Activated CD4-positive, alpha-beta memory T cell treated with anti-CD3 and anti-CD28 coated beads for 36 hours (primary cell): ENCODE results near the gene HNRNPCL2. TPM values are rescaled to one million over a fixed set of nuclear protein-coding genes. Genes with fewer than 3 reads are reported as not detected.
"Not testable (repeated sequence)": the region's sequence is repeated elsewhere in the genome, so short reads cannot be mapped to it uniquely, and the experiment has no call there.

Source experiments
- CTCF ChIA-PET: fragments of 350-600 bp; sonication (Branson Sonifier 250); formaldehyde crosslinking; loops from one replicate; lab custom pipeline; 2021; ENCODE audit warnings: antibody characterized with exemption, inconsistent platforms; lab: Charles Lee
- POLR2A ChIA-PET: fragments of 350-600 bp; sonication (Branson Sonifier 250); formaldehyde crosslinking; loops from one replicate; lab custom pipeline; 2021; ENCODE audit warnings: antibody characterized with exemption; lab: Charles Lee
- DNase-seq: peaks from one replicate; pipeline ENCODE4 v3.0.0-alpha.2; 2020
- H3K27ac Mint-ChIP-seq: one replicate; pipeline ENCODE4 v1.8.0; 2021; ENCODE audit warnings: mixed read lengths
- H3K27me3 Mint-ChIP-seq: one replicate; pipeline ENCODE4 v1.8.0; 2021; ENCODE audit warnings: mixed read lengths
- H3K36me3 Mint-ChIP-seq: one replicate; pipeline ENCODE4 v1.8.0; 2021; ENCODE audit warnings: mixed read lengths
- H3K4me1 Mint-ChIP-seq: one replicate; pipeline ENCODE4 v1.8.0; 2021; ENCODE audit warnings: low read depth, mixed read lengths
- H3K4me3 Mint-ChIP-seq: one replicate; pipeline ENCODE4 v1.8.0; 2021; ENCODE audit warnings: mild to moderate bottlenecking, mixed read lengths
- H3K9me3 Mint-ChIP-seq: one replicate; pipeline ENCODE4 v1.8.0; 2021; ENCODE audit warnings: mixed read lengths
- intact Hi-C: fragments of 100-400 bp; cut with micrococcal nuclease; formaldehyde crosslinking; loops from one replicate; pipeline ENCODE4 v1.15.1; 2023
- total RNA-seq, 2 experiments: library from RNA; stranded (reverse); gene quantifications; one replicate each; pipeline ENCODE4 v1.2.3, GENCODE V29; 2021

HNRNPCL2 gene
- not detected for total RNA-seq

DNA sequence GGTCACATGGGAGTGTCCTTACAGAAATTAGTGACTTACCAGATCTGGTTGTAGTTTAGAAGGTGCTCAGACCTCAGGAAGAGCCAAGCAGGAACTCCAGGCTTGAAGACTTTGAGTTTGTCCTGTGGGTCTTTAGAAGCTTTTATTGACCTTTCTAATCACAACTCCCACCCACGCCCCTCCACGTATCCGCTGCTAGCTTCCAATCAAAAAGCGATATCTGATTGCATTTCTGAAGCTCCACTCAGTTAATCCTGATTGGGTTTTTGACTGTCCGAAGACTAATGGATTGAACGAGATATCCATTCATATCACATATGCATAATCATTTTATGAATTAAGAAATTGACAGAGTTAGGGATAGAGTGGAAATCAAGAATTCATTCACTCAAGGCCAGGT is at the start of gene HNRNPCL2:
HNRNPCL2 (minus strand) TSS at position 101 of the 400 bp plus-strand sequence. CDS start 454 bp downstream, outside the sequence.
- DNase-seq, H3K4me3 Mint-ChIP-seq, H3K36me3 Mint-ChIP-seq, H3K27ac Mint-ChIP-seq, H3K4me1 Mint-ChIP-seq, H3K9me3 Mint-ChIP-seq, H3K27me3 Mint-ChIP-seq, POLR2A ChIA-PET, intact Hi-C loops, CTCF ChIA-PET: not testable (repeated sequence)

DNA sequence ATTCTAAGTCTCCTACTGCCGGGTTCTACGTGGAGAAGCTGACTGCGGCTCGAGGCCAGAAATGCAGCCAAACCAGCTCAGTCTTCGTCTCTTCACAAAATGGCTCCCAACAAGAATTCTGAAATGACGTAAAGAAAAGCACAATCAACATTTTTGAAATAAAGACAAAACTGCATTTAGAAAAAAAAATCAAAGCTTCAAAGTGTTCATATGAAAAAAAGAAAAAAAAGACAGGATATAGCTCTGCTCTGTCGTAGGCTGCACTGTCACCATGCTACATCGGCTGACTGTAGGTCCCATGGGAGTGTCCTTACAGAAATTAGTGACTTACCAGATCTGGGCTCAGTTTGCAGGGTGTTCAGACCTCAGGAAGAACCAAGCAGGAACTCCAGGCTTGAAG is 48.9 kb upstream of the HNRNPCL2 start, which contains the start of gene HNRNPCL4:
HNRNPCL4 (minus strand) TSS at position 101 of the 400 bp plus-strand sequence. CDS start 164 bp downstream, outside the sequence.
- H3K27me3 Mint-ChIP-seq, CTCF ChIA-PET, H3K27ac Mint-ChIP-seq: not testable (repeated sequence)

DNA sequence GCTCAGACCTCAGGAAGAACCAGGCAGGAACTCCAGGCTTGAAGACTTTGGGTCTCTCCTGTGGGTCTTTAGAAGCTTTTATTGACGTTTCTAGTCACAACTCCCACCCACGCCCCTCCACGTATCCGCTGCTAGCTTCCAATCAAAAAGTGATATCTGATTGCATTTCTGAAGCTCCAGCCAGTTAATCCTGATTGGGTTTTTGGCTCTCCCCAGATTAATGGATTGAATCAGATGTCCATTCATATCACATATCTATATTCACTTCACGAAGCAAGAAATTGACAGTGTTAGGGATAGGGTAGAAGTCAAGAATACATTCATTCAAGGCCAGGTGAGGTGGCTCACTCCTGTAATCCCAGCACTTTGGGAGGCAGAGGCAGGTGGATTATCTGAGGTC is 39.3 kb upstream of the HNRNPCL2 start, which contains the start of gene PRAMEF26:
PRAMEF26 (minus strand) TSS at position 101 of the 400 bp plus-strand sequence. CDS start 2,914 bp downstream, outside the sequence.
- H3K36me3 Mint-ChIP-seq, H3K27me3 Mint-ChIP-seq, H3K4me3 Mint-ChIP-seq, POLR2A ChIA-PET, intact Hi-C loops, DNase-seq, H3K9me3 Mint-ChIP-seq, CTCF ChIA-PET, H3K27ac Mint-ChIP-seq, H3K4me1 Mint-ChIP-seq: not testable (repeated sequence)

More for the DNA sequence above, 48.9 kb upstream of the HNRNPCL2 start, which contains the start of gene HNRNPCL4:
- H3K4me1 Mint-ChIP-seq, H3K4me3 Mint-ChIP-seq, H3K36me3 Mint-ChIP-seq, DNase-seq, intact Hi-C loops, H3K9me3 Mint-ChIP-seq, POLR2A ChIA-PET: not testable (repeated sequence)

- H3K27ac Mint-ChIP-seq, H3K36me3 Mint-ChIP-seq, POLR2A ChIA-PET, H3K9me3 Mint-ChIP-seq, CTCF ChIA-PET, H3K4me1 Mint-ChIP-seq, DNase-seq, H3K4me3 Mint-ChIP-seq, intact Hi-C loops, H3K27me3 Mint-ChIP-seq: not testable (repeated sequence)
Observed at GRCh38 chr1:13070474-13070873, 46.2 kb downstream of the HNRNPCL2 start, which contains the start of gene PRAMEF25. Gene PRAMEF25, plus strand, starts transcription at chr1:13070774. Its CDS starts 2,920 bp downstream, at chr1:13073694.

Other genes with a start within 250 kb of the HNRNPCL2 start
- not detected for gene PRAMEF4, start 230.7 kb downstream of the HNRNPCL2 start, total RNA-seq
- not detected for gene PRAMEF10, start 218.6 kb downstream of the HNRNPCL2 start, total RNA-seq
- gene PRAMEF7, start 200.2 kb downstream of the HNRNPCL2 start, total RNA-seq = not detected
- gene PRAMEF6, start 169.3 kb downstream of the HNRNPCL2 start, total RNA-seq = not detected
- gene PRAMEF27, start 60.3 kb downstream of the HNRNPCL2 start, total RNA-seq = not detected
- not detected for gene HNRNPCL3, start 56.1 kb downstream of the HNRNPCL2 start, total RNA-seq
- gene PRAMEF25, start 46.1 kb downstream of the HNRNPCL2 start, total RNA-seq = not detected
- gene PRAMEF26, start 39.2 kb upstream of the HNRNPCL2 start, total RNA-seq = not detected
- not detected for gene HNRNPCL4, start 48.8 kb upstream of the HNRNPCL2 start, total RNA-seq
- not detected for gene PRAMEF9, start 55.0 kb upstream of the HNRNPCL2 start, total RNA-seq
- not detected for gene PRAMEF13, start 84.6 kb upstream of the HNRNPCL2 start, total RNA-seq
- gene PRAMEF18, start 109.3 kb upstream of the HNRNPCL2 start, total RNA-seq = not detected
- gene PRAMEF5, start 137.3 kb upstream of the HNRNPCL2 start, total RNA-seq = not detected
- gene PRAMEF8, start 168.3 kb upstream of the HNRNPCL2 start, total RNA-seq = not detected
- not detected for gene PRAMEF33, start 186.7 kb upstream of the HNRNPCL2 start, total RNA-seq
- not detected for gene PRAMEF15, start 198.7 kb upstream of the HNRNPCL2 start, total RNA-seq
- not detected for gene PRAMEF14, start 230.3 kb upstream of the HNRNPCL2 start, total RNA-seq